ENCODE data around the gene DPM2.

Gene DPM2

GRCh38 chr9:127895811-127896210 lies 41.8 kb downstream of the DPM2 start:
- no peak for DNase-seq

- no peak for DNase-seq
These were observed 44.3 kb downstream of the DPM2 start for GRCh38 chr9:127893392-127893791.

GRCh38 chr9:127892831-127893230 lies 44.8 kb downstream of the DPM2 start:
- DNase-seq = no peak

- DNase-seq = no peak
These were observed 47.6 kb downstream of the DPM2 start for GRCh38 chr9:127890053-127890452.

GRCh38 chr9:127887792-127888191 lies 49.9 kb downstream of the DPM2 start:
- DNase-seq = peak; percentile 82

GRCh38 chr9:127886401-127886972 lies 51.2 kb downstream of the DPM2 start:
- DNase-seq = no peak

- no peak for DNase-seq
These were observed 52.0 kb downstream of the DPM2 start for GRCh38 chr9:127885508-127886281.
